ENCODE data around the gene RICTOR.

RICTOR gene

GRCh38 chr5:38926121-38926520, 148.1 kb downstream of the RICTOR start:
- no peak overlapping the region for H3K4me3 ChIP-seq (ENCODE audit: low read depth, low read length)
- TF ChIP-seq CTCF (IDR thresholded peaks at IDR 0.05; ENCODE audit: low read depth, low read length), result no peak

GRCh38 chr5:38925154-38925925, 148.9 kb downstream of the RICTOR start:
- H3K4me3 ChIP-seq (ENCODE audit: low read depth, low read length), result no peak overlapping the region
- no peak for TF ChIP-seq CTCF (IDR thresholded peaks at IDR 0.05; ENCODE audit: low read depth, low read length)

GRCh38 chr5:38923661-38924451, 150.3 kb downstream of the RICTOR start:
- TF ChIP-seq CTCF (IDR thresholded peaks at IDR 0.05; ENCODE audit: low read depth, low read length), result no peak
- H3K4me3 ChIP-seq (ENCODE audit: low read depth, low read length), result no peak overlapping the region

GRCh38 chr5:38922199-38922598, 152.0 kb downstream of the RICTOR start:
- H3K4me3 ChIP-seq (ENCODE audit: low read depth, low read length), result no peak overlapping the region
- TF ChIP-seq CTCF (IDR thresholded peaks at IDR 0.05; ENCODE audit: low read depth, low read length), result peak; percentile 69

GRCh38 chr5:38921174-38921573, 153.0 kb downstream of the RICTOR start:
- H3K4me3 ChIP-seq (ENCODE audit: low read depth, low read length), result no peak overlapping the region
- no peak for TF ChIP-seq CTCF (IDR thresholded peaks at IDR 0.05; ENCODE audit: low read depth, low read length)

GRCh38 chr5:38916802-38917201, 157.4 kb downstream of the RICTOR start:
- TF ChIP-seq CTCF (IDR thresholded peaks at IDR 0.05; ENCODE audit: low read depth, low read length), result no peak
- no peak overlapping the region for H3K4me3 ChIP-seq (ENCODE audit: low read depth, low read length)

GRCh38 chr5:38913714-38914113, 160.5 kb downstream of the RICTOR start:
- no peak overlapping the region for H3K4me3 ChIP-seq (ENCODE audit: low read depth, low read length)
- TF ChIP-seq CTCF (IDR thresholded peaks at IDR 0.05; ENCODE audit: low read depth, low read length), result no peak
